ENCODE measurements around the gene TRIM58. TPM values are rescaled to one million over a fixed set of nuclear protein-coding genes. Genes with fewer than 3 reads are reported as not detected.

The TRIM58 gene
- total RNA-seq, 5 donors from 2014 or later (not counting 1 experiment from before 2014, with no cell fraction given): 0.21 to 0.65 (median 0.46) TPM

DNA sequence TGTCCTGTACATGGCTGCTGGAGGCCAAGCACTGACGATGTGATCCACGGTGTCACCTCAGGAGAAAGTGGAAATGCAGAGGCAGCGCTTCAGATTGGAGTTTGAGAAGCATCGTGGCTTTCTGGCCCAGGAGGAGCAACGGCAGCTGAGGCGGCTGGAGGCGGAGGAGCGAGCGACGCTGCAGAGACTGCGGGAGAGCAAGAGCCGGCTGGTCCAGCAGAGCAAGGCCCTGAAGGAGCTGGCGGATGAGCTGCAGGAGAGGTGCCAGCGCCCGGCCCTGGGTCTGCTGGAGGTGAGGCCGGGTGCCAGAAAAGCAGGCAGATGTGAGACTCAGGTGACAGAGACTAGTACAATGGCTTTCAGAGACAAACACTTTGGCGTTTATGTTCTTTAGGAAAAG, 7.7 kb downstream of the TRIM58 start:
- Histone ChIP-seq H3K27ac (ENCODE audit: low read length) (no peak overlapping the region), H3K27me3 (replicated peaks in 1 of 2; ENCODE audit: control insufficient read depth in 2 of 2, extremely low read depth in 1 of 2, insufficient read depth in 2 of 2, low read length in 1 of 2) (peaks cover 0 to 3% of the 10 kb centered on the region in 2 experiments), H3K4me3 (ENCODE audit: control insufficient read depth in 1 of 2, extremely low read depth in 1 of 2, low read length in 1 of 2) (no peak overlapping the region), H3K36me3 (ENCODE audit: control insufficient read depth in 2 of 2, extremely low read depth in 1 of 2, insufficient read depth in 1 of 2, low read length in 1 of 2) (no peaks in the 10 kb centered on the region), H3K9me3 (no peaks in the 10 kb centered on the region), H3K4me1 (ENCODE audit: control insufficient read depth in 1 of 2, extremely low read depth in 1 of 2, insufficient read depth in 2 of 2, low read length in 2 of 2) (no peaks in the 10 kb centered on the region)
- Mint-ChIP-seq H3K4me3 (no peak overlapping the region), H3K27ac (no peak overlapping the region), H3K9me3 (peaks cover 0 to 4% (median 0%) of the 10 kb centered on the region in 3 donors), H3K4me1 (no peaks in the 10 kb centered on the region), H3K27me3 (peaks cover 14 to 15% of the 10 kb centered on the region in 2 donors), H3K36me3 (no peaks in the 10 kb centered on the region)
- WGBS (ENCODE audit: insufficient coverage): 89% methylated on average over 13 of the region's 17 CpGs
- DNase-seq (no peak), ATAC-seq (replicated peaks in 1 of 4) (no peak)
- CTCF ChIA-PET: no interaction called here
- POLR2A ChIA-PET: interaction anchor here in 1 of 2 donors (0.6 kb wide), 1 partner anchor 68 kb away, joined by 3 read pairs; no protein-coding TSS in a partner anchor

DNA sequence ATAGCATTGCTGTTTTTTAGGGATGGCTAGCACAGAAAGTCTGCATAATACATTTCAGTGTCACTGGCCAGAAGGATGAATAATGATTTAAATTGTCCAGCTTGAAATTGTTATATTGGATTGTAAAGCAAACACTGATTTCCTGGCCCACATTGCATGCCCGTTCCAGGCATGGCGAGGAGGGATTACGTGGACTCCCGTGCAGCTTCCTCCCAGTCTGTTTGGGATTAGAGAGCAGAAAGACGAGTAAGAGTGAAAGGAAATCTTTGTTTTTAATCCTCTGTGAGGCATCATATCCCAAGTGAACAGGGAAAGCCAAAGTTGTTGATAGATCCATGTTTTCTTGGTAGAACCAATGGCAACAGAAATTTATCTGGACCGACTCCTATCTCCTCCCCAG, 8.4 kb downstream of the TRIM58 start:
- H3K4me3 Mint-ChIP-seq: no peak overlapping the region
- H3K36me3 Mint-ChIP-seq: no peaks in the 10 kb centered on the region
- no peak for ATAC-seq (replicated peaks in 1 of 4)
- no peak overlapping the region for H3K27ac Mint-ChIP-seq
- no peaks in the 10 kb centered on the region for H3K4me1 ChIP-seq (ENCODE audit: control insufficient read depth in 1 of 2, extremely low read depth in 1 of 2, insufficient read depth in 2 of 2, low read length in 2 of 2)
- CTCF ChIA-PET: no interaction called here
- no peaks in the 10 kb centered on the region for H3K27me3 ChIP-seq (replicated peaks in 1 of 2; ENCODE audit: control insufficient read depth in 2 of 2, extremely low read depth in 1 of 2, insufficient read depth in 2 of 2, low read length in 1 of 2)
- H3K9me3 Mint-ChIP-seq: peaks cover 0 to 5% (median 0%) of the 10 kb centered on the region in 3 donors
- H3K27ac ChIP-seq (ENCODE audit: low read length): no peak overlapping the region
- POLR2A ChIA-PET: interaction anchor here in 1 of 2 donors (0.6 kb wide), 1 partner anchor 67 kb away, joined by 3 read pairs; no protein-coding TSS in a partner anchor
- no peak overlapping the region for H3K4me3 ChIP-seq (ENCODE audit: control insufficient read depth in 1 of 2, extremely low read depth in 1 of 2, low read length in 1 of 2)
- 85% methylated on average over 3 of the region's 6 CpGs for WGBS (ENCODE audit: insufficient coverage)
- no peaks in the 10 kb centered on the region for H3K9me3 ChIP-seq
- H3K27me3 Mint-ChIP-seq: peaks cover 13 to 15% of the 10 kb centered on the region in 2 donors
- H3K4me1 Mint-ChIP-seq: no peaks in the 10 kb centered on the region
- no peak for DNase-seq
- H3K36me3 ChIP-seq (ENCODE audit: control insufficient read depth in 2 of 2, extremely low read depth in 1 of 2, insufficient read depth in 1 of 2, low read length in 1 of 2): no peaks in the 10 kb centered on the region

DNA sequence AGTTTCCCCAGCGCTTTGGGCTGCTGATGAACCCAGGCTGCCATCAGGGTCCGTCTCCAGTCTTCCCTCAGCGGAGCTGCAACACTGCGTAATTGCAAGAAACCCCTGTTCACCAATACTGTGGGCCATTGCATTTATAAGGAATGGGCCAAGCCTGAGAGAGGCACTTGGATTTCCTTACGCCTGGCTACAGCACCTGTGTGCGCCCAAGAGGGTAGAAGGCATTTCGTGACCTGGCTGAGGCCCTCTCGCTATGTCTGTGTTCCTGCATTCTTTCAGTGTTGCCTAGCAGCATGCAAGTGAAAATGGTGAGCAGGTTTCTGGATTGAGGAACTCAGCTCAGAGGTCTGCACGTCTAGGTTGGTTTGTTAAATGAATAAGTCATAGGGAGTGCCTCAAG, 26.4 kb downstream of the TRIM58 start:
- Mint-ChIP-seq H3K4me1 (no peaks in the 10 kb centered on the region), H3K36me3 (no peaks in the 10 kb centered on the region), H3K27me3 (peaks cover 1 to 8% of the 10 kb centered on the region in 2 donors), H3K4me3 (no peak overlapping the region), H3K9me3 (no peaks in the 10 kb centered on the region), H3K27ac (no peak overlapping the region)
- Histone ChIP-seq H3K4me3 (ENCODE audit: control insufficient read depth in 1 of 2, extremely low read depth in 1 of 2, low read length in 1 of 2) (no peak overlapping the region), H3K27ac (ENCODE audit: low read length) (no peak overlapping the region), H3K4me1 (ENCODE audit: control insufficient read depth in 1 of 2, extremely low read depth in 1 of 2, insufficient read depth in 2 of 2, low read length in 2 of 2) (no peaks in the 10 kb centered on the region), H3K9me3 (no peaks in the 10 kb centered on the region), H3K27me3 (replicated peaks in 1 of 2; ENCODE audit: control insufficient read depth in 2 of 2, extremely low read depth in 1 of 2, insufficient read depth in 2 of 2, low read length in 1 of 2) (no peaks in the 10 kb centered on the region), H3K36me3 (ENCODE audit: control insufficient read depth in 2 of 2, extremely low read depth in 1 of 2, insufficient read depth in 1 of 2, low read length in 1 of 2) (no peaks in the 10 kb centered on the region)
- no peak for ATAC-seq (replicated peaks in 1 of 4)
- 94% methylated on average over 5 of the region's 9 CpGs for WGBS (ENCODE audit: insufficient coverage)
- no peak for DNase-seq
- CTCF ChIA-PET: no interaction called here
- POLR2A ChIA-PET: no interaction called here

DNA sequence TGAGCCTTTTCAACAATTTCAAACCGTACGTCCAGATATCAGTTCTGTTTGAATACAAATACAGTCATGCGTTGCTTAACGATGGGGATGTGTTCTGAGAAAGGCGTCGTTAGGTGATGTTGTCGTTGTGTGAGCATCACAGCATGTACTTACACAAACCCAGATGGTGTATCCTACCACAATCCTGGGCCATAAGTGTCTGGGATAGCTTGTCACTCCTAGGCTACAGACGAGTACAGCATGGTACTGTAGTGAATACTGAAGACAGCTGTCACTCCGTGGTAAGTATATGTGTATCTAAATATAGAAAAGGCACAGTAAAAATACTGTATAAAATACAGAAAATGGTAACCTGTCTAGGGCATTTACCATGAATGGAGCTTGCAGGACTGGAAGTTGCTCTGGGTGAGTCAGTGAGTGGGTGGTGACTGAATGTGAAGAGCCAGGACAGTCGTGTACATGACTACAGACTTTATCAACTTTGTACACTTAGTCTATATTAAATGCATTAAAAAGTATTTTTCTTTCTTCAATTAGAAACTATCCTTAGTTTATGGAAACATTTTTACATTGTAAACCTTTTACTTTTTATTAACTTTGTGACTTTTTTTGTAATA, 27.9 kb downstream of the TRIM58 start:
- Histone ChIP-seq H3K27me3 (replicated peaks in 1 of 2; ENCODE audit: control insufficient read depth in 2 of 2, extremely low read depth in 1 of 2, insufficient read depth in 2 of 2, low read length in 1 of 2) (no peaks in the 10 kb centered on the region), H3K4me3 (ENCODE audit: control insufficient read depth in 1 of 2, extremely low read depth in 1 of 2, low read length in 1 of 2) (no peak overlapping the region), H3K9me3 (no peaks in the 10 kb centered on the region), H3K36me3 (ENCODE audit: control insufficient read depth in 2 of 2, extremely low read depth in 1 of 2, insufficient read depth in 1 of 2, low read length in 1 of 2) (no peaks in the 10 kb centered on the region), H3K4me1 (ENCODE audit: control insufficient read depth in 1 of 2, extremely low read depth in 1 of 2, insufficient read depth in 2 of 2, low read length in 2 of 2) (no peaks in the 10 kb centered on the region), H3K27ac (ENCODE audit: low read length) (no peak overlapping the region)
- no peak overlapping the region for H3K27ac Mint-ChIP-seq
- H3K9me3 Mint-ChIP-seq: no peaks in the 10 kb centered on the region
- DNase-seq (no peak), ATAC-seq (replicated peaks in 1 of 4) (no peak)
- H3K36me3 Mint-ChIP-seq: no peaks in the 10 kb centered on the region
- ChIA-PET POLR2A (no interaction called here), CTCF (interaction anchor here (0.6 to 1.1 kb wide), 2 partner anchors 16 to 58 kb away, joined by 3 read pairs; no protein-coding TSS in a partner anchor)
- 100% methylated on average over 1 of the region's 10 CpGs for WGBS (ENCODE audit: insufficient coverage)
- H3K4me1 Mint-ChIP-seq: no peaks in the 10 kb centered on the region
- H3K27me3 Mint-ChIP-seq: no peaks in the 10 kb centered on the region
- H3K4me3 Mint-ChIP-seq: no peak overlapping the region

DNA sequence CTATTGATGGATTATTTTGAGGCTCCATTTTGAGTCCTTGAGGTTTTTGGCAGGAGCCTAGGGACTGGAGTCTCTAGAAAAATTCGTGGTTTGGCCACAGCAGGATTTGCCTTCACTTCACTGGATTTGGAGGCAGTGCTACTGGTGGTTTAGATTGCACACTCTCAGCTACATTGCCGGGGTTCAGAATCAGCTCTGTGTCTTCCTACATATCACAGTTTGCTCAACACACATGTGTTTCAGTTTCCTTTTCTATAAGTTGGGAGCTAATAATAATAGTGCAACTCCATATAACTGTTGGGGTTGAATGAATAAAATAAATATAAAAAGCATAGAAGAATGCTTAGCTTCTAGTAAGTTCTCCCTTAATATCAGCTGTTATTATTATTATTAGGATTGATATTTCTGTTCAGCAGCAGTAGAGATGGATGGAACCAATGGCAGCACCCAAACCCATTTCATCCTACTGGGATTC, 38.2 kb downstream of the TRIM58 start, which contains the start of gene OR2W3:
Gene OR2W3, plus strand, starts transcription at position 425 of the 475 bp plus-strand sequence. Its CDS starts 0 bp downstream, at position 425.
- H3K27me3 Mint-ChIP-seq: peaks cover 0 to 6% of the 10 kb centered on the region in 2 donors
- Histone ChIP-seq H3K36me3 (ENCODE audit: control insufficient read depth in 2 of 2, extremely low read depth in 1 of 2, insufficient read depth in 1 of 2, low read length in 1 of 2) (no peaks in the 10 kb centered on the region), H3K27me3 (replicated peaks in 1 of 2; ENCODE audit: control insufficient read depth in 2 of 2, extremely low read depth in 1 of 2, insufficient read depth in 2 of 2, low read length in 1 of 2) (no peaks in the 10 kb centered on the region), H3K9me3 (no peaks in the 10 kb centered on the region), H3K27ac (ENCODE audit: low read length) (no peak within 1 kb of the TSS), H3K4me1 (ENCODE audit: control insufficient read depth in 1 of 2, extremely low read depth in 1 of 2, insufficient read depth in 2 of 2, low read length in 2 of 2) (no peaks in the 10 kb centered on the region), H3K4me3 (ENCODE audit: control insufficient read depth in 1 of 2, extremely low read depth in 1 of 2, low read length in 1 of 2) (no peak within 1 kb of the TSS)
- POLR2A ChIA-PET: no interaction called here
- CTCF ChIA-PET: no interaction called here
- no CpG with 5 or more reads among the region's 2 CpGs for WGBS (ENCODE audit: insufficient coverage)
- H3K27ac Mint-ChIP-seq: no peak within 1 kb of the TSS
- no peak within 1 kb of the TSS for H3K4me3 Mint-ChIP-seq
- H3K4me1 Mint-ChIP-seq: no peaks in the 10 kb centered on the region
- H3K36me3 Mint-ChIP-seq: no peaks in the 10 kb centered on the region
- DNase-seq: no peak
- H3K9me3 Mint-ChIP-seq: no peaks in the 10 kb centered on the region
- no peak for ATAC-seq (replicated peaks in 1 of 4)

DNA sequence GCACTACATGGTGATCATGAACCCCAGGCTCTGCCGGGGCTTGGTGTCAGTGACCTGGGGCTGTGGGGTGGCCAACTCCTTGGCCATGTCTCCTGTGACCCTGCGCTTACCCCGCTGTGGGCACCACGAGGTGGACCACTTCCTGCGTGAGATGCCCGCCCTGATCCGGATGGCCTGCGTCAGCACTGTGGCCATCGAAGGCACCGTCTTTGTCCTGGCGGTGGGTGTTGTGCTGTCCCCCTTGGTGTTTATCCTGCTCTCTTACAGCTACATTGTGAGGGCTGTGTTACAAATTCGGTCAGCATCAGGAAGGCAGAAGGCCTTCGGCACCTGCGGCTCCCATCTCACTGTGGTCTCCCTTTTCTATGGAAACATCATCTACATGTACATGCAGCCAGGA, 39.0 kb downstream of the TRIM58 start:
- no peak for ATAC-seq (replicated peaks in 1 of 4)

More for the DNA sequence above, 39.0 kb downstream of the TRIM58 start:
- H3K27ac ChIP-seq (ENCODE audit: low read length): no peak overlapping the region
- no peak overlapping the region for H3K27ac Mint-ChIP-seq
- no peaks in the 10 kb centered on the region for H3K36me3 Mint-ChIP-seq
- no peaks in the 10 kb centered on the region for H3K4me1 ChIP-seq (ENCODE audit: control insufficient read depth in 1 of 2, extremely low read depth in 1 of 2, insufficient read depth in 2 of 2, low read length in 2 of 2)
- H3K9me3 Mint-ChIP-seq: no peaks in the 10 kb centered on the region
- no peak overlapping the region for H3K4me3 ChIP-seq (ENCODE audit: control insufficient read depth in 1 of 2, extremely low read depth in 1 of 2, low read length in 1 of 2)
- no peak overlapping the region for H3K4me3 Mint-ChIP-seq
- no peaks in the 10 kb centered on the region for H3K27me3 ChIP-seq (replicated peaks in 1 of 2; ENCODE audit: control insufficient read depth in 2 of 2, extremely low read depth in 1 of 2, insufficient read depth in 2 of 2, low read length in 1 of 2)
- H3K36me3 ChIP-seq (ENCODE audit: control insufficient read depth in 2 of 2, extremely low read depth in 1 of 2, insufficient read depth in 1 of 2, low read length in 1 of 2): no peaks in the 10 kb centered on the region
- ChIA-PET CTCF (no interaction called here), POLR2A (no interaction called here)
- peaks cover 0 to 6% of the 10 kb centered on the region in 2 donors for H3K27me3 Mint-ChIP-seq
- WGBS (ENCODE audit: insufficient coverage): 82% methylated on average over 14 of the region's 14 CpGs
- no peak for DNase-seq
- no peaks in the 10 kb centered on the region for H3K9me3 ChIP-seq
- H3K4me1 Mint-ChIP-seq: no peaks in the 10 kb centered on the region
